Type B pancreatic cell (in vitro differentiated cells): ENCODE data around the gene EVI2A. TPM values are rescaled to one million over a fixed set of nuclear protein-coding genes. Genes with fewer than 3 reads are reported as not detected.
"Not testable (repeated sequence)": the region's sequence is repeated elsewhere in the genome, so short reads cannot be mapped to it uniquely, and the experiment has no call there.

ENCODE experiments used
- DNase-seq: peaks from one replicate; pipeline ENCODE4 v3.0.0; 2021; ENCODE audit warnings: mixed read lengths; ENCODE audit not compliant: unreplicated experiment; ENCODE audit errors: extremely low spot score
- H3K27ac Mint-ChIP-seq: 2 replicates; pipeline ENCODE4 v1.8.0; 2021; ENCODE audit warnings: mild to moderate bottlenecking, mixed read lengths
- H3K27me3 Mint-ChIP-seq: 2 replicates; pipeline ENCODE4 v1.8.0; 2021; ENCODE audit warnings: mixed read lengths
- H3K36me3 Mint-ChIP-seq: 2 replicates; pipeline ENCODE4 v1.8.0; 2021; ENCODE audit warnings: mixed read lengths
- H3K4me1 Mint-ChIP-seq: one replicate; pipeline ENCODE4 v1.8.0; 2021; ENCODE audit warnings: mixed read lengths; ENCODE audit not compliant: unreplicated experiment
- H3K4me3 Mint-ChIP-seq: 2 replicates; pipeline ENCODE4 v1.8.0; 2021; ENCODE audit warnings: mild to moderate bottlenecking, mixed read lengths
- H3K9me3 Mint-ChIP-seq: 2 replicates; pipeline ENCODE4 v1.8.0; 2021; ENCODE audit warnings: mixed read lengths
- total RNA-seq: library from RNA; stranded (reverse); gene quantifications from 2 replicates; pipeline ENCODE4 v1.2.1, GENCODE V29; 2021; ENCODE audit warnings: low replicate concordance
- TF ChIP-seq, protein P1 (sequence below): fragments of 200-600 bp; sonication (generic); conservative IDR thresholded peaks from 2 replicates; pipeline ENCODE4 v1.5.0; 2021; ENCODE audit warnings: antibody characterized with exemption, mild to moderate bottlenecking

The EVI2A gene
- total RNA-seq, 1 donor from 2014 or later: not detected

DNA sequence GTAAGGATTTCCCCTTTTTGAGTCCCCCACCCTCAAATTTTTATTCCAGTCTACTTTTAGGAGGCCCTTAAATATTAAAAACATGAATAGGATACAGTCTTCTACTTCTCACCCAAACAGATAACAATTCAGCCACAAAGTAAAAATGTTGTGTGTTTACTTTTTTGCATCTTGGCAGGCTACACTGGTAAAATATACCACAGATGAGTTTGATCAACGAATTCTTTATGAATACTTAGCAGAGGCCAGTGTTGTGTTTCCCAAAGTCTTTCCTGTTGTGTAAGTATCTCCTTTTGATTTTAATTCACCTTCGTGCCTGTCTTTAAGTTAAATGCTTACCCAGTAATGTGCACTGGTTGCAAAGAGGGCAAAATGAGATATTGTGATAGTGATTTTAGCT is 35.7 kb upstream of the EVI2A start:
- TF ChIP-seq, protein P1, sequence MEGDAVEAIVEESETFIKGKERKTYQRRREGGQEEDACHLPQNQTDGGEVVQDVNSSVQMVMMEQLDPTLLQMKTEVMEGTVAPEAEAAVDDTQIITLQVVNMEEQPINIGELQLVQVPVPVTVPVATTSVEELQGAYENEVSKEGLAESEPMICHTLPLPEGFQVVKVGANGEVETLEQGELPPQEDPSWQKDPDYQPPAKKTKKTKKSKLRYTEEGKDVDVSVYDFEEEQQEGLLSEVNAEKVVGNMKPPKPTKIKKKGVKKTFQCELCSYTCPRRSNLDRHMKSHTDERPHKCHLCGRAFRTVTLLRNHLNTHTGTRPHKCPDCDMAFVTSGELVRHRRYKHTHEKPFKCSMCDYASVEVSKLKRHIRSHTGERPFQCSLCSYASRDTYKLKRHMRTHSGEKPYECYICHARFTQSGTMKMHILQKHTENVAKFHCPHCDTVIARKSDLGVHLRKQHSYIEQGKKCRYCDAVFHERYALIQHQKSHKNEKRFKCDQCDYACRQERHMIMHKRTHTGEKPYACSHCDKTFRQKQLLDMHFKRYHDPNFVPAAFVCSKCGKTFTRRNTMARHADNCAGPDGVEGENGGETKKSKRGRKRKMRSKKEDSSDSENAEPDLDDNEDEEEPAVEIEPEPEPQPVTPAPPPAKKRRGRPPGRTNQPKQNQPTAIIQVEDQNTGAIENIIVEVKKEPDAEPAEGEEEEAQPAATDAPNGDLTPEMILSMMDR: no peak
- no peaks in the 10 kb centered on the region for H3K9me3 Mint-ChIP-seq
- no peak for DNase-seq
- peaks cover 6% of the 10 kb centered on the region for H3K36me3 Mint-ChIP-seq
- H3K4me1 Mint-ChIP-seq: no peaks in the 10 kb centered on the region
- H3K4me3 Mint-ChIP-seq: no peak overlapping the region
- no peaks in the 10 kb centered on the region for H3K27me3 Mint-ChIP-seq
- no peak overlapping the region for H3K27ac Mint-ChIP-seq

DNA sequence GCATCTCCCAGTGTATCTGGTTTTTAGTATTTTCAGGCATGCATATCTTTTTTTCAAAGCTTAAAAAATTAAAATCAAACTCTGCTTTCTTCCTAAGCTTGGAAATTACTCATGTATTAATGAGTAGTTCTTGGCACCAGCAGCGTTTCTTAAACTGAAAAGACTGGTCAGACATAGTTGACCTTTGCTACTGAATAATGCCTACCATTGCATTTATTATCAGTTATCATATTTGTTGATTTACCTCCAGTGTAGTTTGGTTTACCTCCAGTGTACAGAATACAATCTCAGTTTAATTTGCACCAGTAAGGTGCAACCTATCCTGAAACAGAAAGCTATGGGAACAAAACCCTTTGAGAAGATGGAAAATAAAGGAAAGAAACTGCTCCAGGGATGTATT is 34.5 kb upstream of the EVI2A start:
- no peak for DNase-seq
- Mint-ChIP-seq H3K4me1 (no peaks in the 10 kb centered on the region), H3K36me3 (peaks cover 4% of the 10 kb centered on the region), H3K4me3 (no peak overlapping the region), H3K27me3 (no peaks in the 10 kb centered on the region), H3K9me3 (no peaks in the 10 kb centered on the region), H3K27ac (no peak overlapping the region)
- TF ChIP-seq, protein P1: no peak

DNA sequence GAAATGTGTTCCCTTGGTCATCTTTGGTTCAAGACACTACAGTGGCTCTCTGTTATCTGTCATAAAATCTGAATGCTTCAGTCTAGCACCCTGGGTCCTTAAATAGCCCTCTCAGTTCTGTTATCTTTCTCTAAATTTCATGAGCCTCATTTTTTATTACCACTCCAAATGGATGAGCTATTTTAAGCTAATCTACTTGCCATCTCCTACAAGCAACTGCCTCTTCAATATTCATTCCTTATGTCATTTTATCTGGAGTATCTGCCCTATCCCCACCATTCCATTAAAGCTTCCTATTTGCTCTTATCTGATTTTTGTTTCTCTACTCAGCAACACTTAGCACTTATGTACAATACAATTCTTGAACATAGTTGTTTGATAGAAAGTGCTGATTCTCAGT is 28.0 kb upstream of the EVI2A start:
- H3K27ac Mint-ChIP-seq: no peak overlapping the region
- TF ChIP-seq, protein P1: no peak
- H3K36me3 Mint-ChIP-seq: peaks cover 11% of the 10 kb centered on the region
- H3K9me3 Mint-ChIP-seq: no peaks in the 10 kb centered on the region
- no peaks in the 10 kb centered on the region for H3K4me1 Mint-ChIP-seq
- H3K4me3 Mint-ChIP-seq: no peak overlapping the region
- no peaks in the 10 kb centered on the region for H3K27me3 Mint-ChIP-seq
- DNase-seq: no peak

DNA sequence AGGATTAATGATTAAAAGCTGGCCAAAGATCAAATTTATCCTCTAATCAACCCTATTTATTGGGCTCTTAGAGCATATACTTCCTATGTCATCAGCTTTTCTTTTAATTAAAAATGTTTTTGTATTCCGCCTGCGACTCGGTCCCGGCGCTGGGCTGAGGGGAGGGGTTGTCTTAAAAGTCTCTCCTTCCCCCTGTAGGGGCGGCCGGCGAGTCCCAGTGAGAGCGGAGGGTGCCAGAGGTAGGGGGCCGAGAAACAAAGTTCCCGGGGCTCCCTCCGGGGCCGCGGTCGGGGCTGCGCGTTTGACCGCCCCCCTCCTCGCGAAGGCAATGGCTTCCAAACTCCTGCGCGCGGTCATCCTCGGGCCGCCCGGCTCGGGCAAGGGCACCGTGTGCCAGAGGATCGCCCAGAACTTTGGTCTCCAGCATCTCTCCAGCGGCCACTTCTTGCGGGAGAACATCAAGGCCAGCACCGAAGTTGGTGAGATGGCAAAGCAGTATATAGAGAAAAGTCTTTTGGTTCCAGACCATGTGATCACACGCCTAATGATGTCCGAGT is 23.8 kb upstream of the EVI2A start:
- not testable (repeated sequence) for H3K27ac Mint-ChIP-seq, DNase-seq, H3K4me1 Mint-ChIP-seq, H3K27me3 Mint-ChIP-seq, H3K4me3 Mint-ChIP-seq, H3K9me3 Mint-ChIP-seq
- H3K36me3 Mint-ChIP-seq: peaks cover 15% of the 10 kb centered on the region

DNA sequence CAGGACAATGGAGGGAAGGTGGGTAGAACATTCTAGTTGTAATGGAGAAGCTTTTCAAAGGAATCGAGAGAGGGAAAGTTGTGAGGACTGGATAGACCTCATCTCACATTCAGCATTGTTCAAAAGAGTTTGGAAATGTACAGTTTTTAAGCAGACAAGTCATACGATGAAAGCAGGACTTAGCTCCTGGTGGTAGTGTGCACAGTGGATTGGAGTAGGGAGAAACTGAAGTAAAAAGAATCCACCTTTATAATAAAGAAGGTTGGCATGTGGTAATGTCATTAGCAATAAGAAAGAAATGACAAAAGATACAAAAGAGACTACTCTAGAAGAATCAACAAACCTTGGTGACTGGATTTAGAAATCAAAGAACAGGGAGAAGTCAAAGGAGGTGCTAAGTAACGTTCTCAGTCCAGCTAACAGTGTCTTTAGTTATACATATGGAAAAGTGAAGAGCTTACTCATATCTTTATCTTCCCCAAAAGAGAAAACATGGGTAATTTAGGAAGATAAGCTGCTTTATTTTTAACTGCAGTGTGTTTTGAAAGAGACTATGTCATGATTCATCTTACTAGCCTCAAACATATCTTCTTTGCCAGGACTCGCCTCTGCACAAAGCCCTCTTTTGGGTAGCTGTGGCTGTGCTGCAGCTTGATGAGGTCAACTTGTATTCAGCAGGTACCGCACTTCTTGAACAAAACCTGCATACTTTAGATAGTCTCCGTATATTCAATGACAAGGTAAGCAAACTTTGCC is 18.7 kb upstream of the EVI2A start:
- Mint-ChIP-seq H3K27ac (no peak overlapping the region), H3K4me3 (no peak overlapping the region), H3K36me3 (peaks cover 15% of the 10 kb centered on the region), H3K4me1 (no peaks in the 10 kb centered on the region), H3K27me3 (no peaks in the 10 kb centered on the region), H3K9me3 (no peaks in the 10 kb centered on the region)
- DNase-seq: no peak
- TF ChIP-seq, protein P1: no peak

DNA sequence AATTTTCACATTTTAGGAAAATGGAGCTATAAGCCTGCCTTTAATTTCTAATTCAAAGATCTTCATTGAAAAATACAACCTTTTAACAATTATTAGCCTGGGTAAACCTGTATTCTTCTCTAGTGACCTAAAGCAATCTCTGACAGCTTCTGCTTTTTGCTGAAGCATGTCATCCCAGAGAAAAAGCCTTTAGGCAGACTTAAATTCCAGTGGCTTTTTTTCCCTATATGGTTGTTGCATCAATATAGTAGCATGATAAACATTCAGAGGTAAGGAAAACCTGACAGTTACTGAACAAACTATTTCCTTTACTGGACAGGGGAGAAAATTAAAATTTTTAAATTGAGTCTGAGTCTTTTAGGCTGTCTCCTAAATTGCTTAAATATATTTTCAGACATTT is 7.8 kb upstream of the EVI2A start:
- TF ChIP-seq, protein P1: no peak
- Mint-ChIP-seq H3K9me3 (no peaks in the 10 kb centered on the region), H3K27ac (peak overlapping the region; percentile 38), H3K4me3 (no peak overlapping the region), H3K36me3 (peaks cover 16% of the 10 kb centered on the region), H3K4me1 (no peaks in the 10 kb centered on the region), H3K27me3 (no peaks in the 10 kb centered on the region)
- DNase-seq: no peak
